HEK293T (cell line): ENCODE measurements around the gene FRMD1.

Experiments
- CTCF ChIA-PET: fragments of 350-600 bp; formaldehyde crosslinking; extraction: SDS; loops from one replicate; lab custom pipeline; 2021; ENCODE audit warnings: antibody characterized with exemption, inconsistent platforms; lab: Yijun Ruan, JAX
- POLR2A ChIA-PET: fragments of 350-600 bp; formaldehyde crosslinking; extraction: SDS; loops from one replicate; lab custom pipeline; 2020; ENCODE audit warnings: antibody characterized with exemption, inconsistent platforms; lab: Yijun Ruan, JAX
- DNase-seq: peaks from one replicate; pipeline ENCODE4 v3.0.0; 2012; ENCODE audit warnings: mixed read lengths; ENCODE audit errors: extremely low spot score
- ARNT ChIP-seq: fragments of 450-650 bp; IDR thresholded peaks from 2 replicates; pipeline ENCODE4 v1.6.1; 2017; ENCODE audit warnings: mild to moderate bottlenecking
- BHLHE40 ChIP-seq: fragments of 450-650 bp; IDR thresholded peaks from 2 replicates; pipeline ENCODE4 v1.6.1; 2016; ENCODE audit warnings: mild to moderate bottlenecking, moderate library complexity, borderline replicate concordance
- CTBP1 ChIP-seq: fragments of 450-650 bp; IDR thresholded peaks from 2 replicates; pipeline ENCODE4 v1.6.1; 2016; ENCODE audit warnings: borderline replicate concordance
- ELF4 ChIP-seq: fragments of 450-650 bp; IDR thresholded peaks from 2 replicates; pipeline ENCODE4 v1.6.1; 2017; ENCODE audit warnings: antibody characterized with exemption
- FOXA1 ChIP-seq: fragments of 450-650 bp; IDR thresholded peaks from 2 replicates; pipeline ENCODE4 v1.6.1; 2016; ENCODE audit warnings: mild to moderate bottlenecking
- FOXK2 ChIP-seq: fragments of 450-650 bp; IDR thresholded peaks from 2 replicates; pipeline ENCODE4 v1.6.1; 2016; ENCODE audit warnings: mild to moderate bottlenecking
- FOXM1 ChIP-seq: fragments of 450-650 bp; IDR thresholded peaks from 2 replicates; pipeline ENCODE4 v1.6.1; 2017; ENCODE audit warnings: mild to moderate bottlenecking, borderline replicate concordance
- HDGF ChIP-seq: fragments of 450-650 bp; IDR thresholded peaks from 2 replicates; pipeline ENCODE4 v1.6.1; 2017; ENCODE audit warnings: antibody characterized with exemption, borderline replicate concordance
- L3MBTL2 ChIP-seq: fragments of 450-650 bp; conservative IDR thresholded peaks from 2 replicates; pipeline ENCODE4 v1.6.1; 2016; ENCODE audit warnings: mild to moderate bottlenecking
- LEF1 ChIP-seq: fragments of 450-650 bp; IDR thresholded peaks from 2 replicates; pipeline ENCODE4 v1.6.1; 2017; ENCODE audit warnings: mild to moderate bottlenecking, borderline replicate concordance
- NFRKB ChIP-seq: fragments of 450-650 bp; IDR thresholded peaks from 2 replicates; pipeline ENCODE4 v1.6.1; 2016; ENCODE audit warnings: mild to moderate bottlenecking, moderate library complexity
- PKNOX1 ChIP-seq: fragments of 450-650 bp; IDR thresholded peaks from 2 replicates; pipeline ENCODE4 v1.6.1; 2016
- SP1 ChIP-seq: fragments of 450-650 bp; IDR thresholded peaks from 2 replicates; pipeline ENCODE4 v1.6.1; 2017
- SUZ12 ChIP-seq: fragments of 450-650 bp; IDR thresholded peaks from 2 replicates; pipeline ENCODE4 v1.6.1; 2016; ENCODE audit warnings: mild to moderate bottlenecking
- TARDBP ChIP-seq: fragments of 450-650 bp; IDR thresholded peaks from 2 replicates; pipeline ENCODE4 v1.6.1; 2016
- ZNF384 ChIP-seq: fragments of 450-650 bp; IDR thresholded peaks from 2 replicates; pipeline ENCODE4 v1.6.1; 2016

Gene FRMD1

GRCh38 chr6:168120390-168121302 lies 41.6 kb upstream of the FRMD1 start:
- ChIA-PET CTCF (no interaction called here), POLR2A (no interaction called here)
- no peak for TF ChIP-seq SUZ12
- no peak for TF ChIP-seq CTBP1
- no peak for TF ChIP-seq TARDBP
- DNase-seq: no peak

- TF ChIP-seq L3MBTL2 (no peak), ARNT (no peak), CTBP1 (no peak), FOXA1 (no peak), SP1 (no peak), ELF4 (no peak), PKNOX1 (no peak), TARDBP (no peak), ZNF384 (no peak), LEF1 (no peak), FOXM1 (no peak), BHLHE40 (no peak), SUZ12 (no peak)
- POLR2A ChIA-PET: no interaction called here
Measured at GRCh38 chr6:168119539-168119938, 40.5 kb upstream of the FRMD1 start.

DNA sequence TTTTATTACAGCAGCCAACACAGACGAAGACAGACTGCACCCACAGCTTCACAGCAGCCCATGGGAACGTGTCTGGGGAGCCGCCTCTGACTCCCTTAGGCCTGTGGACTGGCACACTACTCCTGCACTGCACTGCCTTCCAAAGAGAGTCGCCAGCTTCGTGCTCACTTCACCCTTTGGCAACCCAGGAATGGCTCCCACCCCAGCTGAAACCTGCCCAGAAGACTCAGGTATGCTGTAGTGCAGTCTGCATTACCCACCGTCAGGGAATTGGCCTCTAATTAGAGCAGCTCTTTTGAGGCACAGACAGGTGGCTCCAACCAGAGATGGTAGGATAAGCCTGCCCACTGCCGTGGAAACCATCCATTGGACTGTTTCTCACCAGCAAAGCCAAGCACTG lies 39.9 kb upstream of the FRMD1 start:
- POLR2A ChIA-PET: no interaction called here
- no peak for DNase-seq
- CTCF ChIA-PET: interaction anchor here (1.9 kb wide), 1 partner anchor 58 kb away, joined by 7 read pairs; no protein-coding TSS in a partner anchor
- TF ChIP-seq L3MBTL2 (no peak), LEF1 (no peak), SP1 (no peak), ELF4 (no peak), TARDBP (no peak), NFRKB (no peak), ARNT (no peak), FOXK2 (no peak), SUZ12 (no peak), FOXA1 (no peak), HDGF (no peak), FOXM1 (no peak)

More at GRCh38 chr6:168119539-168119938, 40.5 kb upstream of the FRMD1 start:
- CTCF ChIA-PET: no interaction called here
- no peak for DNase-seq

DNA sequence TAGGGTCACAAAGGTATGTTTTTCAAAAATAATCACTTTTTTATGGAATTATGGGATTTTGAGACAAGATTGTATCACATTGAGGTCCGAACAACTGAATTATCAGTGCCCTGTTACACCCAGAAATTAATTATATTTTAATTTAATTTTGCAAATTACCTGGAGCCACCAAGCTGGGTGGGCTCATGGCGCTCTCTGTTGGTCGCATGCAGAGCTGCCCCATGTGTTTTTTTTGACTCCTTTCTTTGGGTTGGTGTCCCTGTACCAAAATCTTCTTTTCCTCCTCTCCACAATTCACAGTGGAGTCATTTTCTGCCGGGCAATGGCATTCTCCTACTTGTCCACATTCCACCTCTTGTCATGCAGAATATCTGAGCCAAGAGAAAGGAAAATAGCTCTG lies 38.9 kb upstream of the FRMD1 start:
- DNase-seq: no peak
- CTCF ChIA-PET: interaction anchor here (1.0 to 1.9 kb wide), 4 partner anchors 9 to 57 kb away, joined by 3 to 7 read pairs (median 4); no protein-coding TSS in a partner anchor
- TF ChIP-seq HDGF (no peak), ELF4 (no peak)
- POLR2A ChIA-PET: no interaction called here

DNA sequence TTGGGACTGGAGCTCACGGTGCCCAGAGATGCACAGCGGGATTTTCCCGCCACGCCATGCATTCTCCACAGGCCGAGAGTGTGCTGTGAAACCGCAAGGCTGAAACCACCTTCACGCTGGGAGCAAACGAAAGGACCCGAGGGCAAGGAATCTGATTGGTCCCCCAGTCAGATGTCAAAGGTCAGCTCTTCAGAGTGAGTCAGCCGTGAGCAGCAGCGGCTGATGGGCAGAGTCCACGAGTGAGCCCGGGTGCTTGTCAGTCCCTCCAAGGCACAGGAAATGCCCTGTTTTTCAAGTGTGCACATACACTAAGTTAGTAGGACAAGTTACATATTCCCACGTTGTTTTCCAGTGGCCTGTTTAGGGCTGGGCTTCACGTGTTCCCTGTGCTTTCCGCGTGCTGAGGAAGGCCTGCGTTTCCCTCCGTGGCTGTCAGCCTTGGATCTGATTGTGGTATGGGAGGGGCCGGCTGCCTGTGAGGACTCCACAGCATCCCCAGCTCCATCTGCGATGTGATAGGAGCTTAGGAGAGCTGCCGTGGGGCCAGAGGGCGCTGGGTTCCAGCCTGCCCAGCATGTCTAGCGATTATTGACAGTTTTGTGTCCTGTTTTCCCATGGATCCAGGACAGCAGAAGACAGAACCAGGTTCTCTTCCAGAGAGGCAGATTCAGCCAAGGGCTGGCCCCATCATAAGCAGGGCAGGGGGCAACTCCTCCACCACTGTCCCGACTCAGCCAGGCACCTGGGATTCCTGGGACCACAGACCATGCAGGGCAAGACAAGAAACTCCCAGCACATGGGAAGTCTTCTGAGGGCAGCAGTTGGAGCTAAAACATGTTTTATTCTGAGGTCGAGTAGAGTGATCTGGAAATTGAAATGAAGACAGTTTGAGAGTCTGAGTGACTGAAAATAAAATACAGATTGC lies 38.2 kb upstream of the FRMD1 start:
- no peak for DNase-seq
- CTCF ChIA-PET: interaction anchor here (0.8 to 1.9 kb wide), 5 partner anchors 8 to 59 kb away, joined by 3 to 7 read pairs (median 3); no protein-coding TSS in a partner anchor
- TF ChIP-seq CTBP1 (no peak), FOXK2 (no peak), SP1 (no peak), ZNF384 (no peak)
- POLR2A ChIA-PET: no interaction called here

GRCh38 chr6:168116438-168116974 lies 37.5 kb upstream of the FRMD1 start:
- ChIA-PET CTCF (no interaction called here), POLR2A (no interaction called here)
- no peak for TF ChIP-seq PKNOX1
- TF ChIP-seq BHLHE40: no peak
- TF ChIP-seq SP1: no peak
- no peak for TF ChIP-seq L3MBTL2
- TF ChIP-seq ARNT: no peak
- no peak for TF ChIP-seq ZNF384
- TF ChIP-seq FOXM1: no peak
- no peak for TF ChIP-seq FOXA1
- no peak for TF ChIP-seq FOXK2
- TF ChIP-seq CTBP1: no peak
- no peak for TF ChIP-seq NFRKB
- TF ChIP-seq HDGF: no peak
- TF ChIP-seq ELF4: no peak
- DNase-seq: no peak
